Measurements from ENCODE around the gene FGF11. TPM values are rescaled to one million over a fixed set of nuclear protein-coding genes. Genes with fewer than 3 reads are reported as not detected.

The FGF11 gene
- total and polyA plus RNA-seq, 8 donors: 0.37 to 15.6 (median 1.7) TPM; not detected in 4

GRCh38 chr17:7484067-7484918, 45.0 kb downstream of the FGF11 start, which contains the start of gene POLR2A:
TSS of gene POLR2A (plus strand) at chr17:7484366.
- peak; percentile 98 to 99 for DNase-seq
- Histone ChIP-seq H3K4me3 (peak within 1 kb of the TSS; percentile 55 to 71 (median 60)), H3K4me1 (peaks cover 25 to 79% (median 67%) of the 10 kb centered on the region in 4 donors), H3K27ac (peak within 1 kb of the TSS; percentile 94 to 100 (median 99)), H3K36me3 (peaks cover 0 to 8% (median 0%) of the 10 kb centered on the region in 4 donors), H3K27me3 (no peaks in the 10 kb centered on the region), H3K9me3 (no peaks in the 10 kb centered on the region)
- TF ChIP-seq EP300 (IDR thresholded peaks at IDR 0.05): no peak
- peak in 3 of 4 donors; percentile 96 to 100 (median 100) for TF ChIP-seq POLR2A (IDR thresholded peaks at IDR 0.05)
- TF ChIP-seq POLR2AphosphoS5 (IDR thresholded peaks at IDR 0.05): peak; percentile 100
- 0 to 1% (median 0%) methylated on average over 52 to 64 of the region's 64 CpGs for WGBS, 5 donors
- intact Hi-C loops (cut with DNase I; ENCODE audit: low total_unique reads): no loop called here

- H3K27me3 ChIP-seq: no peaks in the 10 kb centered on the region
- H3K27ac ChIP-seq: peak overlapping the region; percentile 94 to 100 (median 99)
- no peaks in the 10 kb centered on the region for H3K9me3 ChIP-seq
- H3K4me3 ChIP-seq: peak overlapping the region; percentile 55 to 71 (median 60)
- H3K4me1 ChIP-seq: peaks cover 26 to 82% (median 67%) of the 10 kb centered on the region in 4 donors
- no peak for DNase-seq
- intact Hi-C loops (cut with DNase I; ENCODE audit: low total_unique reads): no loop called here
- peak in 1 of 7 experiments; percentile 5 for TF ChIP-seq CTCF (IDR thresholded peaks at IDR 0.05)
- no peak for TF ChIP-seq POLR2A (IDR thresholded peaks at IDR 0.05)
- WGBS, 5 donors: 0 to 2% (median 0%) methylated on average over 18 to 19 of the region's 19 CpGs
- peaks cover 0 to 8% (median 0%) of the 10 kb centered on the region in 4 donors for H3K36me3 ChIP-seq
These were observed 45.6 kb downstream of the FGF11 start for GRCh38 chr17:7484919-7485377.

GRCh38 chr17:7486181-7486580, 46.9 kb downstream of the FGF11 start:
- H3K4me3 ChIP-seq: peak overlapping the region; percentile 55 to 71 (median 60)
- H3K9me3 ChIP-seq: no peaks in the 10 kb centered on the region
- TF ChIP-seq CTCF (IDR thresholded peaks at IDR 0.05) (no peak), POLR2AphosphoS5 (IDR thresholded peaks at IDR 0.05) (no peak), EP300 (IDR thresholded peaks at IDR 0.05) (no peak), POLR2A (IDR thresholded peaks at IDR 0.05) (no peak)
- WGBS, 5 donors: 24 to 48% (median 34%) methylated on average over 3 of the region's 3 CpGs
- H3K4me1 ChIP-seq: peaks cover 27 to 84% (median 68%) of the 10 kb centered on the region in 4 donors
- H3K27me3 ChIP-seq: no peaks in the 10 kb centered on the region
- intact Hi-C loops (cut with DNase I; ENCODE audit: low total_unique reads): no loop called here
- peaks cover 0 to 13% (median 1%) of the 10 kb centered on the region in 4 donors for H3K36me3 ChIP-seq
- no peak for DNase-seq
- peak overlapping the region in 4 of 5 donors; percentile 94 to 100 (median 100) for H3K27ac ChIP-seq

GRCh38 chr17:7490144-7490543, 50.8 kb downstream of the FGF11 start:
- Histone ChIP-seq H3K27ac (no peak overlapping the region), H3K9me3 (no peaks in the 10 kb centered on the region), H3K4me3 (no peak overlapping the region), H3K36me3 (peaks cover 0 to 21% (median 4%) of the 10 kb centered on the region in 4 donors), H3K4me1 (peaks cover 30 to 81% (median 59%) of the 10 kb centered on the region in 4 donors), H3K27me3 (no peaks in the 10 kb centered on the region)
- WGBS, 5 donors: 64 to 75% (median 72%) methylated on average over 7 to 8 of the region's 8 CpGs
- intact Hi-C loops (cut with DNase I; ENCODE audit: low total_unique reads): no loop called here
- TF ChIP-seq EP300 (IDR thresholded peaks at IDR 0.05) (no peak), CTCF (IDR thresholded peaks at IDR 0.05) (no peak), POLR2A (IDR thresholded peaks at IDR 0.05) (no peak), POLR2AphosphoS5 (IDR thresholded peaks at IDR 0.05) (no peak)
- no peak for DNase-seq

All from stomach (tissue), 9 donors.